ENCODE results near the gene PARN.

- no peak for TF ChIP-seq CTCF (IDR thresholded peaks at IDR 0.05)
- TF ChIP-seq POLR2A (IDR thresholded peaks at IDR 0.05), result no peak
- no peak for TF ChIP-seq POLR2AphosphoS5 (IDR thresholded peaks at IDR 0.05)
- no peak for TF ChIP-seq EP300 (IDR thresholded peaks at IDR 0.05)
Measured at GRCh38 chr16:14520753-14521152, 109.3 kb downstream of the PARN start.

Data from sigmoid colon (tissue), 4 donors.